Gastroesophageal sphincter (tissue), 4 donors: Measurements from ENCODE around the gene IHH. TPM values are rescaled to one million over a fixed set of nuclear protein-coding genes. Genes with fewer than 3 reads are reported as not detected.

Source experiments
- ATAC-seq: fragments of 150-250 bp; one replicate; pipeline ENCODE4 v1.9.1; 2016; ENCODE audit warnings: mild to moderate bottlenecking, moderate library complexity
- H3K27ac ChIP-seq, 4 donors: fragments of 200-600 bp; sonication (generic) in 3 of 4; 1 replicate in 3 of 4; 2 replicates in 1 of 4; pipeline ENCODE4 v1.5.1; 2016 to 2019
- H3K27me3 ChIP-seq: fragments of 200-600 bp; sonication (generic); one replicate; pipeline ENCODE4 v1.5.1; 2019
- H3K36me3 ChIP-seq, 2 donors: fragments of 200-600 bp; sonication (generic); one replicate each; pipeline ENCODE4 v1.5.1; 2019; ENCODE audit warnings: control low read depth in 1 of 2
- H3K4me1 ChIP-seq, 3 donors: fragments of 200-600 bp; sonication (generic); 1 replicate in 2 of 3; 2 replicates in 1 of 3; pipeline ENCODE4 v1.5.1; 2016 to 2019; ENCODE audit warnings: control low read depth in 2 of 3
- H3K4me3 ChIP-seq, 2 donors: fragments of 200-600 bp; sonication (generic); one replicate each; pipeline ENCODE4 v1.5.1; 2019; ENCODE audit warnings: mild to moderate bottlenecking in 1 of 2, moderate library complexity in 1 of 2
- H3K9me3 ChIP-seq, 3 donors: fragments of 200-600 bp; sonication (generic); one replicate each; pipeline ENCODE4 v1.5.1; 2017 to 2019; ENCODE audit warnings: control low read depth in 2 of 3
- EP300 ChIP-seq: sonication (generic); formaldehyde crosslinking; IDR thresholded peaks from one replicate; pipeline ENCODE4 v1.6.1; 2017; ENCODE audit warnings: antibody characterized with exemption, mild to moderate bottlenecking
- POLR2A ChIP-seq, 2 donors: fragments of 450-650 bp; IDR thresholded peaks; one replicate each; pipeline ENCODE4 v1.6.1; 2017; ENCODE audit warnings: antibody characterized with exemption in 2 of 2, mild to moderate bottlenecking in 2 of 2, moderate library complexity in 1 of 2
- POLR2AphosphoS5 ChIP-seq: sonication (generic); formaldehyde crosslinking; IDR thresholded peaks from one replicate; pipeline ENCODE4 v1.6.1; 2017; ENCODE audit warnings: antibody characterized with exemption
- WGBS, 2 donors: methylation state at CpG; one replicate each; pipeline ENCODE4 v1.1.5; 2018; ENCODE audit warnings: low coverage in 1 of 2; 5-methylcytosine and 5-hydroxymethylcytosine counted together
- total RNA-seq, 4 donors: library from RNA; depleted of rRNA; stranded (reverse); fragments of >200 nt; gene quantifications; one replicate each; pipeline ENCODE4 v1.1.0, GENCODE V29; 2016
- TF ChIP-seq, protein P1 (sequence below), 4 experiments: fragments of 200-600 bp in 2 of 4; fragments of 450-650 bp in 2 of 4; sonication (generic) in 1 of 4; IDR thresholded peaks; one replicate each; pipeline ENCODE4 v1.5.1; 2017 to 2019; ENCODE audit warnings: antibody characterized with exemption in 4 of 4, mild to moderate bottlenecking in 2 of 4, moderate library complexity in 2 of 4

IHH gene
- total RNA-seq, 4 donors from 2014 or later: 0.23 TPM; not detected in 3

DNA sequence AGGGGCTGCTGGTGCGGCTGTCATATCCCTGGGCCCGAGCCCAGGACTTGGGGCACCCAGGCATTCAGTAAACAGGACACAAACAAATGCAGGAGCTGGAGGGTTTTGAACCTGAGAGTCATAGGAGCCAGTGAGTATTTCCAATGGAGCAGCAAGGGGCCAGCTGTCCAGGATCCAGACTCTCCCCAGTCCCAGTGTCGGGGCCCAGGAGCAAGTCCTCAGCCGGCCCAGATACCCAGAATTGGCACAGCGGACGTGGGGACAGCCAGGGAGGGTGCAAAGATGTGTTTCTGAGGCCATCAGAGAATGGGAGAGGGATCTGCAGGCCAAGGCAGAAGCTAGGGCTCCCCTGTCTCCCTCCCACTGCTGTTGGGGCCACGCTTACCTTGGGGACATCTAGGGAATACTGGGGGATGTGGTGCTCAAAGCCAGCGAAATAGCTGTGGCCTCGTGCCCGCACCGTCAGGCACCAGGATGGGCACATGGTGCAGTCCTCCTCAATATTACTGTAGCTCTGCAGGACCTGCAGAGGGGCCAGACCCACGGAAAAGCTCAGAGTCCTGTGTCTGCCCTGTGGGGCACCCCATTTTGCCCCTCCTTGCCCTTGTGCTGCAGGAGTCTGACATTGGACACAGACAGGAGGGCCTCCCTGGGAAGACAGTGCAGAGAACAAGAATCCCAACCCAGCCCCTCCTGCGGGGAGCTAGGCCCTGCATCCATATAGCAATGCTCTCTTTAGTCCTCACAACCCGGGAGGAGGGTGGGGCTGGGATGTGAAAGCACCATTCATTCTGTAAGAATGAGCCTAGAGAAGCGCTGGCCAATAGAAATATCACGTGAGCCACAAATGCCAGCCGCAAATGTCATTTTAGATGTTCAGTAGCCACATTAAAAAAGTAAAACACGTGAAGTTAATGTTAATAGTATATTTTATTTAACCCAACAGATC is 34.8 kb downstream of the IHH start:
- no peak overlapping the region for H3K27ac ChIP-seq
- ATAC-seq: no peak
- WGBS, 2 donors: 70 to 87% methylated on average over 6 to 8 of the region's 18 CpGs

DNA sequence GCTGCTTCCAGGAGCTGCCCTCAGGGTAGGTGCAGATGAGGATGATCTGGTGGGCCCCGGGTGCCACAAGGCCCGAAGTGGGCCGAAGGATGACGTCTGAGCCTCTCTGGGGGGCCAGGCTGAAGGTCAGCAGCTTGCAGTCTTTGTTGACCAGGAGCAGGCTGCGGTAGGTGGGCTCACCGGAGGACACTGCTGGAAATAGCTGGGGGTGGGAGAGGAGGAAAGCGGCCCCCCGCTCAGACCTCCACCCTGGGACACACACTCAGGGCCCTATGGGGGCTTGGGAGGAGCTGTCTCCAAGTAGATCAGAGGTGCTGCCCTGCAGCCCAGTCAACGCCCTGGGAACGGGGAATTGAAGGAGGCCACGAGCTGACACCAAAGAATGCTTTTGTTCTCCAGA is 36.7 kb downstream of the IHH start:
- H3K36me3 ChIP-seq: no peaks in the 10 kb centered on the region
- no peak overlapping the region for H3K27ac ChIP-seq
- no peak for ATAC-seq
- H3K27me3 ChIP-seq: peaks cover 38% of the 10 kb centered on the region
- H3K4me1 ChIP-seq: no peaks in the 10 kb centered on the region
- TF ChIP-seq POLR2AphosphoS5: no peak
- TF ChIP-seq, protein P1, sequence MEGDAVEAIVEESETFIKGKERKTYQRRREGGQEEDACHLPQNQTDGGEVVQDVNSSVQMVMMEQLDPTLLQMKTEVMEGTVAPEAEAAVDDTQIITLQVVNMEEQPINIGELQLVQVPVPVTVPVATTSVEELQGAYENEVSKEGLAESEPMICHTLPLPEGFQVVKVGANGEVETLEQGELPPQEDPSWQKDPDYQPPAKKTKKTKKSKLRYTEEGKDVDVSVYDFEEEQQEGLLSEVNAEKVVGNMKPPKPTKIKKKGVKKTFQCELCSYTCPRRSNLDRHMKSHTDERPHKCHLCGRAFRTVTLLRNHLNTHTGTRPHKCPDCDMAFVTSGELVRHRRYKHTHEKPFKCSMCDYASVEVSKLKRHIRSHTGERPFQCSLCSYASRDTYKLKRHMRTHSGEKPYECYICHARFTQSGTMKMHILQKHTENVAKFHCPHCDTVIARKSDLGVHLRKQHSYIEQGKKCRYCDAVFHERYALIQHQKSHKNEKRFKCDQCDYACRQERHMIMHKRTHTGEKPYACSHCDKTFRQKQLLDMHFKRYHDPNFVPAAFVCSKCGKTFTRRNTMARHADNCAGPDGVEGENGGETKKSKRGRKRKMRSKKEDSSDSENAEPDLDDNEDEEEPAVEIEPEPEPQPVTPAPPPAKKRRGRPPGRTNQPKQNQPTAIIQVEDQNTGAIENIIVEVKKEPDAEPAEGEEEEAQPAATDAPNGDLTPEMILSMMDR (IDR thresholded peaks at IDR 0.05): no peak
- TF ChIP-seq POLR2A (IDR thresholded peaks at IDR 0.05): no peak
- TF ChIP-seq EP300: no peak
- H3K4me3 ChIP-seq: no peak overlapping the region
- no CpG with 5 or more reads among the region's 11 CpGs for WGBS, 2 donors
- no peaks in the 10 kb centered on the region for H3K9me3 ChIP-seq

More for the DNA sequence above, 34.8 kb downstream of the IHH start:
- H3K4me1 ChIP-seq: no peaks in the 10 kb centered on the region
- TF ChIP-seq, protein P1 (IDR thresholded peaks at IDR 0.05): no peak
- no peak for TF ChIP-seq POLR2AphosphoS5
- TF ChIP-seq POLR2A (IDR thresholded peaks at IDR 0.05): no peak
- no peak for TF ChIP-seq EP300
- no peaks in the 10 kb centered on the region for H3K9me3 ChIP-seq
- no peaks in the 10 kb centered on the region for H3K36me3 ChIP-seq
- H3K4me3 ChIP-seq: no peak overlapping the region
- peaks cover 47% of the 10 kb centered on the region for H3K27me3 ChIP-seq

DNA sequence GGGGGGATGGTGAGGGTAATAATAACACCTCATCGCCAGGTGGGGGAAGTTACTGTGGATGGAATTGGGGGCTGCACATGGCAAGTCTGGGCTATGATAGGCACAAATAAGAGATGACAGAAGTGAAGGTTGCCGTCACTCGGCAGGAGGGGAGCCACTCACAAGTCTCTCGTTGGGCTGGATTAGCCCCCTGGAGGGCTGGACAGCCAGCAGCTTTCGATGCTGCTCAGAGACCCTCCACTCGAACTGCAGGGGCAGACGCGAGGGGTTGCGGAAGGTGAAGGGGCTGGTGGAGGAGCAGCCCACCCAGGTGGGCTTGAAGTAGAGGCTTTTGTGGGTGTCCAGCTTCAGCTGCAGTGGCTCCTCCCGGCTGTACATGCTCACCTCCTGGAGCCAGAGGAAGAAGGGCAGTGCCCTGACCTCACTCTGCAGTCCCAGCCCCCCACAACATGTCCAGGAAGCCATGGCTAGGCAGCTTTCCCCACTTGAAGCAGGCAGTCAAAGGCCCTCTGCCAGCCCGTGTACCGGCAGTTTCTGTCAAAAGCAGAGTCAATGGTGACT is 37.6 kb downstream of the IHH start:
- TF ChIP-seq EP300 (no peak), POLR2AphosphoS5 (no peak), POLR2A (IDR thresholded peaks at IDR 0.05) (no peak)
- TF ChIP-seq, protein P1 (IDR thresholded peaks at IDR 0.05): no peak
- WGBS, 2 donors: 30 to 77% methylated on average over 2 to 8 of the region's 12 CpGs
- Histone ChIP-seq H3K4me3 (no peak overlapping the region), H3K27me3 (peaks cover 38% of the 10 kb centered on the region), H3K27ac (no peak overlapping the region), H3K4me1 (no peaks in the 10 kb centered on the region), H3K9me3 (no peaks in the 10 kb centered on the region), H3K36me3 (no peaks in the 10 kb centered on the region)
- ATAC-seq: no peak

DNA sequence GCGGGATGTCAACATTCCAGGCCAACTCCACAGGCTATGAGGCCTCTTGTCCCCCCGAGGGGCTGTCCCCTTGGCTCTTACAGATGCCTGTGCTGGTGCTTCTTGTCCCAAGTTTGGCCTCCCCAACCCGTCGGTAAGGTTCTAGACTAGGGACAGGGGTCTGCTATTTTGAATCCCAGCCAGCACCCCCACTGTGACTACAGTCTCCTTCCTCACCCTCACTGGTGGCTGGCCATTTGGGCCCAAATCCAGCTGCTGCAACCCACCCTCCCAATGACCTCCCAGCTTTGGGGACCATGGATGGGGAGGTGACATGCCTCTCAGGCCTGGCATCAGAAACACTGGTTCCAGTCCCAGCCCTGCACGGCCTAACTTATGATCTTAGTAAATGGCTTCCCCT is 38.1 kb downstream of the IHH start:
- WGBS, 2 donors: no CpG with 5 or more reads among the region's 5 CpGs
- Histone ChIP-seq H3K27ac (no peak overlapping the region), H3K4me1 (no peaks in the 10 kb centered on the region), H3K27me3 (peaks cover 36% of the 10 kb centered on the region), H3K9me3 (no peaks in the 10 kb centered on the region), H3K36me3 (no peaks in the 10 kb centered on the region), H3K4me3 (no peak overlapping the region)
- no peak for TF ChIP-seq POLR2A (IDR thresholded peaks at IDR 0.05)
- no peak for TF ChIP-seq EP300
- no peak for TF ChIP-seq POLR2AphosphoS5
- TF ChIP-seq, protein P1 (IDR thresholded peaks at IDR 0.05): no peak
- ATAC-seq: no peak
